Activated naive CD8-positive, alpha-beta T cell treated with anti-CD3 and anti-CD28 coated beads, Interleukin-2, amount 50 U/mL, for 24 hours (primary cell): ENCODE measurements around the gene GPC2.
A peak's percentile ranks its signal among the peaks of the same experiment; 100 is the strongest.
"Not testable (repeated sequence)": the region's sequence is repeated elsewhere in the genome, so short reads cannot be mapped to it uniquely, and the experiment has no call there.

Experiments used
- ATAC-seq: fragments of 150-1000 bp; cut with Tn5 transposase; one replicate; pipeline ENCODE4 v1.10.0; 2021
- DNase-seq: peaks from one replicate; pipeline ENCODE4 v3.0.0; 2021
- H3K27ac Mint-ChIP-seq: one replicate; pipeline ENCODE4 v1.8.0; 2021; ENCODE audit warnings: mild to moderate bottlenecking, mixed read lengths
- H3K27me3 Mint-ChIP-seq: one replicate; pipeline ENCODE4 v1.8.0; 2021; ENCODE audit warnings: mixed read lengths
- H3K36me3 Mint-ChIP-seq: one replicate; pipeline ENCODE4 v1.8.0; 2021; ENCODE audit warnings: low read depth, mixed read lengths
- H3K4me1 Mint-ChIP-seq: one replicate; pipeline ENCODE4 v1.8.0; 2021; ENCODE audit warnings: mixed read lengths
- H3K4me3 Mint-ChIP-seq: one replicate; pipeline ENCODE4 v1.8.0; 2021; ENCODE audit warnings: mild to moderate bottlenecking, moderate library complexity, mixed read lengths
- H3K9me3 Mint-ChIP-seq: one replicate; pipeline ENCODE4 v1.8.0; 2021; ENCODE audit warnings: mixed read lengths

The GPC2 gene

DNA sequence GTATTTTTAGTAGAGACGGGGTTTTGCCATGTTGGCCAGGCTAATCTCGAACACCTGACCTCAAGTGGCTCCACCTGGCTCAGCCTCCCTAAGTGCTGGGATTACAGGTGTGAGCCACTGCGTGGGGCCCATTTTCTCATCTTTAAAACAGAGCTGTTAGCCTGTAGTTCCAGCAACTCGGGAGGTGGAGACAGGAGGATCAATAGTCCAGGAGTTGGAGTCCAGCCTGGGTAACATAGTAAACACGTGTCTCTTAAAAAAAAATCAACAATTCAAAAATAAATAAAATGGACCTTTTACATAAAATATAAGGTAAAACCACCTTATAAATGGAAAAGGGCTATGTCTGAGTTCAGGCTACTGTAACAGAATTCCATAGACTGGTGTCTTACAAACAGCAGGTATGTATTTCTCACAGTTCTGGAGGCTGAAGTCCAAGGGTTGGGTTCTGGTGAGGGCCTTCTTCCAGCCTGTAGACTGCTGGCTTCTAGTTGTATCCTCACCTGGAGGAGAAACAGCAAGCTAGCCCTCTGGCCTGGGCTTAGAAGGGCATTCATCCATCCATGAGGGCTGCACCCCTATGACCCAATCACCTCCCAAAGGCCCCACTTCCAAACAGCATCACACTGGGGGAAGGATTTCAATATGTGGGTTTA is 35.6 kb upstream of the GPC2 start:
- Mint-ChIP-seq H3K36me3 (peaks cover 3% of the 10 kb centered on the region), H3K4me3 (no peak overlapping the region), H3K4me1 (peaks cover 84% of the 10 kb centered on the region), H3K9me3 (no peaks in the 10 kb centered on the region), H3K27ac (no peak overlapping the region), H3K27me3 (no peaks in the 10 kb centered on the region)
- DNase-seq (no peak), ATAC-seq (no peak)

DNA sequence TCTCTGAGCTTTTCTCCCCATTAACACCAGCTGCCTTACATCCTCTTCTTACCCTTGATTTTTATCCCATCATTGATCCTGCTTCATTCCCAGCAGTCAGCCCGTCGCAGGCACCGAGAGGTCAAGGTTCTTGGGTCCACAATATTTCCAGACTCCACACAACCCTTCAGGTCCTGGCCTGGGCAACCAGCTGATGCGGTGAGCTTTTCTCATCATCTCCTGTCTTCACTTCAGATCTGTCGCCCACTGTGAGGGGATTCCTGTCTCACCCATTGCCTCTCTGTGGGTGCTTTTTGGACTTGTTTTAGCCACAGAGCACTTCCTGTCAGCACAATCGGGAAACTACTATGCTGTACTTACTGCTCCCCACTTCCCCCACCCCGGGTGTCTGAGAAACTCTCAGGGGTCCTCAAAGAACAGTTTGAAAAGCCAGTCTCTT is 34.2 kb upstream of the GPC2 start:
- ATAC-seq (peak; percentile 71), DNase-seq (peak; percentile 66)
- Mint-ChIP-seq H3K27ac (peak overlapping the region; percentile 81), H3K4me3 (peak overlapping the region; percentile 73), H3K36me3 (peaks cover 3% of the 10 kb centered on the region), H3K4me1 (peaks cover 71% of the 10 kb centered on the region), H3K27me3 (no peaks in the 10 kb centered on the region), H3K9me3 (no peaks in the 10 kb centered on the region)

DNA sequence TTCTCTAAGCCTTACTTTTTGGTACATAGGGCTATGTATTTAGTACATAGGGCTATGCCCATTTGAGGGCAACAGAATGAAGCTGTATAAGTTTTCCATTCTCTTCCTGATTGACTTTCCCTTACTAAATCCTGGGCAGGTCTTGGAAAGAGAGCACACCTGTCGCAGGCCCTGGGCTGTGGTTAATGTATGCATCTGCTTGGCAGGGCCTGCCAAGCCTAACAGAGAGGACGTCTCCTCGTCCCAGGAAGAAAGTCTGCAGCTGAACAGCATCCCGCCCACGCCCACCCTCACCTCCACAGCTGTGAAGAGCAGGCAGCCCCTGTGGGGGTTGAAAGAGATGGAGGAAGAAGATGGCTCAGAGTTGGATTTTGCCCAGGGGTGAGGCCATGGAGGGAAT is 33.6 kb upstream of the GPC2 start:
- Mint-ChIP-seq H3K4me3 (peak overlapping the region; percentile 73), H3K4me1 (peaks cover 67% of the 10 kb centered on the region), H3K27me3 (no peaks in the 10 kb centered on the region), H3K36me3 (peaks cover 3% of the 10 kb centered on the region), H3K9me3 (no peaks in the 10 kb centered on the region), H3K27ac (peak overlapping the region; percentile 4)
- no peak for ATAC-seq
- no peak for DNase-seq

DNA sequence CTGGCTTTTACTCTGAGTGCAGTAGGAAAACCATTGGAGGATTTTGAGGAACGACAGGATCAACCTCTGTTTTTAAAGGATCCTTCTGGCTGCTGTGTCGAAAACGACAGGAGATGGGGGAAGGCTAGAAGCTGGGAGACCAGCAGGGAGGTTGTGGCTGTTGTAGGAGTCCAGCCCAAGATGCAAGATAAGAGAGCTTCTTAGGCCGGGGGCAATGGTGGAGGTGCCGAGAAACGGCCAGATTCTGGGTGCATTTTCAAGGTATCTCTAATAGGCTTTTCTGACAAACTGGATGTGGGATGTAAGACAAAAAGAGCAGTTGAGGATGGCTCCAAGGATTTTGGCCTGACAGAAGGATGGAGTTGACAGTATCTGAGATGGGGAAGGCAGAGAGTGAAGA is 32.3 kb upstream of the GPC2 start:
- ATAC-seq = no peak
- H3K27me3 Mint-ChIP-seq = no peaks in the 10 kb centered on the region
- peaks cover 57% of the 10 kb centered on the region for H3K4me1 Mint-ChIP-seq
- peak overlapping the region; percentile 60 for H3K27ac Mint-ChIP-seq
- no peak for DNase-seq
- peak overlapping the region; percentile 50 for H3K4me3 Mint-ChIP-seq
- H3K36me3 Mint-ChIP-seq = peaks cover 3% of the 10 kb centered on the region
- H3K9me3 Mint-ChIP-seq = no peaks in the 10 kb centered on the region

DNA sequence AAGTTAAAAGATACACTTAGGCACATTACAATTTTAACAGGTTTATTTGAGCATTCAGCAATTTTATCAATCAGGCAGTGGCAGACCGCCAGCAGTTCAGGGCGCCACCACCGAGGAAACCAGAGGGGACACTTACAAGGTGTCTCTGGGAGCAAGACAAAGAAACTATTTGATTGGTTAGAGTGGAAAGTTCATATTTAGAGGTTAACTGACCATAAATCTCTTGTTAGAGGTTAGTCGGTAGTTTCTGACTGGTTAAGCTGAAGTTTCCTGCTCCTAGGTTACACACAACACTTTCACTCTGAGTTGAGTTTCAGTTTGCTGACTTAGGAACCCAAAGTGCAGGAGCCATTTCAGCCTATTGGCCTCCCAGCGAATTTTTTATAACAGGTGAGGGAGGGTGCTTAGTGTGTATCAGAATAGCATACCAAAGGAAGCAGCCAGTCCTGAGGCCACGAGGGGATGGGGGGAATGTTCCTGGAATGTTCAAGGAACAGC is 31.8 kb upstream of the GPC2 start:
- ATAC-seq (peak; percentile 86), DNase-seq (peak; percentile 68)
- H3K4me3 Mint-ChIP-seq = peak overlapping the region; percentile 50
- H3K27ac Mint-ChIP-seq = peak overlapping the region; percentile 60
- peaks cover 52% of the 10 kb centered on the region for H3K4me1 Mint-ChIP-seq
- H3K27me3 Mint-ChIP-seq = no peaks in the 10 kb centered on the region
- H3K36me3 Mint-ChIP-seq = peaks cover 3% of the 10 kb centered on the region
- no peaks in the 10 kb centered on the region for H3K9me3 Mint-ChIP-seq

DNA sequence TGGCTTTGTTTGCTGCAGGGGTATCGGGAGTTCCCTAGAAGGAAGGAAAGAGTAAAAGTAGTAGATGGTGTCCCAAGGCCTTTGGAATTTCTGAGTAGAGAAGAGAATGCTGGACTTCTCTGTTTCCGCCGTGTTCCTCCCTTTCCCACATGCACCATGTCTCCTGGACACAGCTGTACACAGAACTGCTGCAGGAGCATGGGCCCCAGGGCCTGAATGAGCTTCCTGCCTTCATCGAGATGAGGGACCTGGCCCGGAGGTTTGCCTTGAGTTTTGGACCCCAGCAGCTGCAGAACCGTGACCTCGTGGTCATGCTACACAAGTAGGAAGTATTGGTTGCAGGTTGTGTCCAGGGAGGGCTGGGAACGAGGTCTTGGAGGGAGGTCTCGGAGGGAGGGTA is 27.3 kb upstream of the GPC2 start:
- H3K4me3 Mint-ChIP-seq = no peak overlapping the region
- H3K4me1 Mint-ChIP-seq = peaks cover 22% of the 10 kb centered on the region

DNA sequence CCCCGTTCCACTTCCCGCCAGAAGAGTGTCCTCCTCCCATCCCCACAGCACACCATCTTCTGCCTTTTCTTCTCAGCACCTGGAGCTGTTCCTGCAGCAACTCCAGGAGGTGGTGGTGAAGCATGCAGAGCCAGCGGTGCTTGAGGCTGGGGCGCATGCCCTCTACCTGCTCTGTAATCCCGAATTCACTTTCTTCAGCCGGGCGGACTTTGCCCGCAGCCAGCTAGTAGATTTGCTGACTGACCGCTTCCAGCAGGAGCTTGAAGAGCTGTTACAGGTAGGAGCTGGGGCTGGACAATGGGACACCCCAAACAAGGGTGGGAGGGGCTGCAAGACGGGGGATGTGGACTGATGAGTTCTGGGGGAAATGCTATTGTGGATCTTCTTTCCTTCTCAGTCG is 23.5 kb upstream of the GPC2 start:
- ATAC-seq (no peak), DNase-seq (no peak)
- Mint-ChIP-seq H3K9me3 (no peaks in the 10 kb centered on the region), H3K4me3 (no peak overlapping the region), H3K4me1 (peaks cover 15% of the 10 kb centered on the region), H3K27ac (no peak overlapping the region), H3K36me3 (no peaks in the 10 kb centered on the region), H3K27me3 (no peaks in the 10 kb centered on the region)

More for the DNA sequence above, 27.3 kb upstream of the GPC2 start:
- Mint-ChIP-seq H3K9me3 (no peaks in the 10 kb centered on the region), H3K27ac (no peak overlapping the region), H3K27me3 (no peaks in the 10 kb centered on the region), H3K36me3 (no peaks in the 10 kb centered on the region)
- no peak for ATAC-seq
- DNase-seq = no peak

DNA sequence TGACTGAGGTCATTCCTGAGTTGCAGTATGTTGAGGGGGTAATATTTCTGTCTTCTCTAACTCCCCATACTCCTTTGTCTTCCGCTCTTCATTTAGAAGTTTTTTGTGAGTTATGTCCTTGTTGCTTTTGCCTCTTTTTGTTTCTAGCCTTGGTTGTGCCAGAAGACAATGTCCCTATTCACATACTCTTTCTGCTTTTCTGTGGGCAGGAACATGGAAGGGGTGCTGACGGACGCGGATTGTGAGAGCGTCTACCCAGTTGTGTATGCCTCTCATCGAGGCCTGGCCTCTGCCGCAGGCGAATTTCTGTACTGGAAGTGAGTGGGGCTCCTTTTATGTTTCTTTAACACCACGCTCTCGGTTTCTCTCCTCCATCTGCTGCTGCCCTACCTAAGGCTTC is 21.1 kb upstream of the GPC2 start:
- Mint-ChIP-seq H3K27me3 (no peaks in the 10 kb centered on the region), H3K27ac (no peak overlapping the region), H3K4me3 (no peak overlapping the region), H3K36me3 (no peaks in the 10 kb centered on the region), H3K4me1 (peaks cover 31% of the 10 kb centered on the region), H3K9me3 (no peaks in the 10 kb centered on the region)
- no peak for DNase-seq
- ATAC-seq = no peak

DNA sequence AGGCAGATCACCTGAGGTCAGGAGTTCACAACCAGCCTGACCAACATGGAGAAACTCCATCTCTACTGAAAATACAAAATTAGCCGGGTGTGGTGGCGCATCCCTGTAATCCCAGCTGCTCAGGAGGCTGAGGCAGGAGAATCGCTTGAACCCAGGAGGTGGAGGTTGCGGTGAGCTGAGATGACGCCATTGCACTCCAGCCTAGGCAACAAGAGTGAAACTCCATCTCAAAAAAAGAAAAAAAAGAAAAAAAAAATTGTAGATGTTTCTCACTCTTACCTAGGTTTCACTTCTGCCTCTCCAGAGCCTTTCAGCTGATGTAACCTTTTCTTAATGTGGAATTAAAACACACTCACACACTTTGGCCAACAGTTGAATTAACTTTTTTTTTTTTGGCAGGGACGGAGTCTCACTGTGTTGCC is 18.7 kb upstream of the GPC2 start:
- not testable (repeated sequence) for H3K9me3 Mint-ChIP-seq, H3K4me3 Mint-ChIP-seq, DNase-seq, ATAC-seq, H3K36me3 Mint-ChIP-seq, H3K27me3 Mint-ChIP-seq, H3K27ac Mint-ChIP-seq
- peaks cover 49% of the 10 kb centered on the region for H3K4me1 Mint-ChIP-seq

DNA sequence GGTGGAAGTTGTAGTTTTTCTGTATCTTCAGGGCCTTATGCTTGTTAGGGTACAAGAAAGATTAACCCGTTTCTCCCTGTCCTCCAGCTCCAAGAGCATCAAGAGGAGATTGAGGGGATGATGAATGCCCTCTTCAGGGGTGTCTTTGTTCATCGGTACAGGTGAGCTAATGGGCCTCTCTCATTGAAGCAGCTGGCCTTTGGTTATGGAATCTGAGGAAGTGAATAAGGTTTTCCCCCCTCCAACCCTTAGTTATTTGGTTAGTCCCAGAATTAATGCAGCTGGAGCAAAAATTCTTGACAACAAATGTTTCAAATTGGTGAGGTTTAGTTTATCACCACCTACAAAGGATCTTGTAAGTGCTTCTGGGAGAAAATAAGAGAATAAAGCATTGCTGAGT is 18.0 kb upstream of the GPC2 start:
- H3K27ac Mint-ChIP-seq = no peak overlapping the region
- H3K27me3 Mint-ChIP-seq = no peaks in the 10 kb centered on the region
- no peak overlapping the region for H3K4me3 Mint-ChIP-seq
- ATAC-seq = no peak
- peaks cover 52% of the 10 kb centered on the region for H3K4me1 Mint-ChIP-seq
- no peaks in the 10 kb centered on the region for H3K36me3 Mint-ChIP-seq
- DNase-seq = no peak
- no peaks in the 10 kb centered on the region for H3K9me3 Mint-ChIP-seq

DNA sequence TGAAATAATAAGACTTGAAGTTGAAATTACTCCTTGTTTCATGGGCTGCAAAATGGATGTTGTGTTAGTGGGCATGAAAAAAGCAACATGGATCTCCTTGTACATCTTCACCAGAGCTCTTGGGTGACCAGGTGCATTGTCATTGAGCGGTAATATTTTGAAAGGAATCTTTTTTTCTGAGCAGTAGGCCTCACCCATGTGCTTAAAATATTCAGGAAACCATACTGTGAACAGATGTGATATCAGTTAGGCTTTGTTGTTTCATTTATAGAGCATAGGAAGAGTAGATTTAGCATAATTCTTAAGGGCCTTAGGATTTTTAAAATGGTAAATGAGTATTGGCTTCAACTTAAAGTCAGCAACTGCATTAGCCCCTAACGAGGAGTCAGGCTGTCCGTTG is 15.8 kb upstream of the GPC2 start:
- no peaks in the 10 kb centered on the region for H3K27me3 Mint-ChIP-seq
- no peak overlapping the region for H3K4me3 Mint-ChIP-seq
- ATAC-seq (no peak), DNase-seq (no peak)
- H3K4me1 Mint-ChIP-seq = peaks cover 49% of the 10 kb centered on the region
- H3K36me3 Mint-ChIP-seq = no peaks in the 10 kb centered on the region
- no peak overlapping the region for H3K27ac Mint-ChIP-seq
- H3K9me3 Mint-ChIP-seq = no peaks in the 10 kb centered on the region

DNA sequence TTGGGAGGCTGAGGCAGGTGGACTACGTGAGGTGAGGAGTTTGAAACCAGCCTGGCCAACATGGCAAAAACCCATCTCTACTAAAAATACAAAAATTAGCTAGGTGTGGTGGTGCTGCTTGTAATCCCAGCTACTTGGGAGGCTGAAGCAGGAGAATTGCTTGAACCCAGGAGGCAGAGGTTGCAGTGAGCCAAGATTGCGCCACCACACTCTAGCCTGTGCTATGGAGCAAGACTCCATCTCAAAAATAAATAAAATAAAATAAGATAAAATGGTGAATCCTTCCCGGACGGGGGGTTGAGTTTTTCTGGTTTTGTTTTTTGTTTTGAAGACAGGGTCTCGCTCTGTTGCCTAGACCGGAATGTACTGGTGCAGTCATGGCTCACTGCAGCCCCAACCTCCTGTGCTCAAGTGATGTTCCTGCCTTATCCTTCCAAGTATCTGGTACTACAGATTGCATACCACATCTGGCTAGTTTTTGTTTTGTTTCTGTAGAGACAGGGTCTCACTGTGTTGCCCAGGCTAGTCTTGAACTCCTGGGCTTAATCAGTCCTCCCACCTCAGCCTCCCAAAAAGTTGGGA is 15.2 kb upstream of the GPC2 start:
- not testable (repeated sequence) for H3K36me3 Mint-ChIP-seq, DNase-seq, H3K27me3 Mint-ChIP-seq, H3K9me3 Mint-ChIP-seq, H3K4me3 Mint-ChIP-seq, ATAC-seq
- Mint-ChIP-seq H3K27ac (peak overlapping the region; percentile 56), H3K4me1 (peaks cover 49% of the 10 kb centered on the region)

DNA sequence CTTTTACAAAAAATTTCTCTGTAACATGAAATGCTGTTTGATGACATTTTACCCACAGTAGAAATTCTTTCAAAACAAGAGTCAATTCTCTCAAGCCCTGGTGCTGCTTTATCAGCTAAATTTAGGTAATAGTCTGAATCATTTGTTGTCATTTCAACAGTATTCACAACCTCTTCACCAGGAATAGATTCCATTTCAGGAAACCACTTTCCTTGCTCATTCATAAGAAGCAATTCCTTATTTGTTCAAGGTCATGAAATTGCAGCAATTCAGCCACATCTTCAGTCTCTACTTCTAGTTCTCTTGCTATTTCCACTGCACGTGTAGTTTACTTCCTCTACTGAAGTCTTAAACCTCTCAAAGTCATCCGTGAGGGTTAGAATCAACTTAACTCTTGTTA is 14.6 kb upstream of the GPC2 start:
- Mint-ChIP-seq H3K27ac (peak overlapping the region; percentile 56), H3K9me3 (no peaks in the 10 kb centered on the region), H3K27me3 (no peaks in the 10 kb centered on the region), H3K36me3 (no peaks in the 10 kb centered on the region), H3K4me3 (no peak overlapping the region), H3K4me1 (peaks cover 49% of the 10 kb centered on the region)
- ATAC-seq (no peak), DNase-seq (no peak)

DNA sequence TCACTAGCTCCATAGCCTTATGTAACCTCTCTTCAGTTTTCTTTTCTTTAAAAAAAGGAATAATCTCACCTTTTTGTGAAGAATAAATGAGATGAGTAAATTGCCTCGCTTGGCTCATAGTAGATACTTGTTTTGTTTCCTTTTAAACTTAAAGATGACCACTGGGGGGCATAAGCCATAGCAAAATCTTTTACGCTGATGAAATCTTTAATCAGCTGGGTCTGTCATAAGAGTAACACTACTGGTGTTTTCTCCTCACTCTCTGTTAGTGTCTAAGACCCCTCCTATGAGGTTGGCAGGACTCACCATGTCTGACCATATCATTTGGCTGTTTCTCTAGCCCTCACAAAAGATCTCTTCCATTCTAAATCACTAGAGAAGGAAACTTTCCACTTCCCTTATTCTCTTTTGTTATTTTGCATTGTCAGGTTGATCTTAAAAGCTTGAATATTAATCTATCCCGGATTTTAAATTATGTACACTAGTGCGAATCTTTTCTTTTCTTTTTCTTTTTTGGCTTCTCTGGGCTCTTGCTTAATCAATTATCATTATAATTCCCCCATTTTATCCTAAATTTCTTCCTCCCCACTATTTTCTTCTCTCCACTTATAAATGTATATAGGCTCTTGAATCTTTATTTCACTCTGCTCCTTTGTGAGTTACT is 13.0 kb upstream of the GPC2 start:
- peaks cover 41% of the 10 kb centered on the region for H3K4me1 Mint-ChIP-seq
- H3K36me3 Mint-ChIP-seq = no peaks in the 10 kb centered on the region
- no peaks in the 10 kb centered on the region for H3K9me3 Mint-ChIP-seq
- DNase-seq (no peak), ATAC-seq (peak; percentile 83)
- peak overlapping the region; percentile 79 for H3K27ac Mint-ChIP-seq
- no peak overlapping the region for H3K4me3 Mint-ChIP-seq
- no peaks in the 10 kb centered on the region for H3K27me3 Mint-ChIP-seq

DNA sequence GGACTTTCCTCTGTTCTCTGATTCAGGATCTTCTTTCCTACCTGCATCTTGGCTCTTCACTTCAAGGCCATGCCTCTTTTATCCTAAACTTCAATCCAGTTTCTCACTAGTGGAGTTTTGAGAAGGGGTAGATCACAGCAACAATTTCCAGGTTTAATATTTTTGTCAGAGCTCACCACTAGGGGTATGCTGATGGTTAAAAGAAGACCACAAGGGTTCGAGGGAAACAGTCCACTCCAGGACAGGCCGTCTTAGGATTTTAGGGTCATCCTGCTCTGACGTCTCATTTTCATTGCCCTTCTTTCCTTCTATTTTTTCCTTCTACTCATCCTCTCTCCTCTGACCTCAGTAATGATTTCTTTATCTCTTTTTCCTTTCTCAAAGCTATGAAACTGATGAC is 11.9 kb upstream of the GPC2 start:
- H3K36me3 Mint-ChIP-seq = no peaks in the 10 kb centered on the region
- H3K4me3 Mint-ChIP-seq = no peak overlapping the region
- no peaks in the 10 kb centered on the region for H3K27me3 Mint-ChIP-seq
- H3K9me3 Mint-ChIP-seq = no peaks in the 10 kb centered on the region
- ATAC-seq (no peak), DNase-seq (no peak)
- H3K4me1 Mint-ChIP-seq = peaks cover 33% of the 10 kb centered on the region
- H3K27ac Mint-ChIP-seq = peak overlapping the region; percentile 23
